GM18502 (cell line): ENCODE data around the gene CYP46A1.
"Not testable (repeated sequence)": the region's sequence is repeated elsewhere in the genome, so short reads cannot be mapped to it uniquely, and the experiment has no call there.

Experiments
- ATAC-seq: cut with Tn5 transposase; IDR thresholded peaks from one replicate; pipeline ENCODE4 v1.9.1; 2021; ENCODE audit warnings: mild to moderate bottlenecking; ENCODE audit not compliant: unreplicated experiment, poor library complexity

The CYP46A1 gene

DNA sequence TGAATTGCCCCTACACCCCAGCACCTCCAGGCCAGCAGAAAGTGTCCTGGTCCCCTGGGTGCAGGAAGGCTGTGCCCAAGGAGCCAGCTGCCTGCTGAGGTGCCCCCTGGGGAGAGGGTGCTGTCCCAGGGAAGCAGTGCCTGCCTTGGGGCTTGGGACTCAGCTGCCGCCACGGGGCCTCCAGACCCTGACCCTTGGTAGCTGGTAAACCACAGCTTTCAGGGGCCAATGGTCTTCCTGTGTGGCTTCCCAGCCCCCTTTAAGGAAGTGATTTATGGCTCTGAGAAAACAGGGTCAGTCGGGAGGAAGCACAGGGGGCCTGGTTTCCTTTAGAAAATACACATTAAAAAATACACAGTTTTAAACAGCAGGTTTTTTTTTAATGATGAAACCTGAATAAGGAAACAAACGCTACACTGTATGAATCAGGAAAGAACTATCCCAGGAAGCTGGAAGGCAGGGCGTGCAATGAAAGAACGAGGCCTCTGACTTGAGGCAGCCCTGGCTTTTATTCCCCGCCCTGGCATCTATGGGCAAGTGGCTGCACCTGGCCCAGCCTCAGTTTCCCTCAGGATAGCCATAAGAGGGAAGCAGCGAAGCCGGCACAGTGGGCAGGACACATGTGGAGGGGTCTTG is 68.5 kb downstream of the CYP46A1 start:
- ATAC-seq, result no peak

GRCh38 chr14:99753225-99754140 is 69.4 kb downstream of the CYP46A1 start:
- no peak for ATAC-seq

DNA sequence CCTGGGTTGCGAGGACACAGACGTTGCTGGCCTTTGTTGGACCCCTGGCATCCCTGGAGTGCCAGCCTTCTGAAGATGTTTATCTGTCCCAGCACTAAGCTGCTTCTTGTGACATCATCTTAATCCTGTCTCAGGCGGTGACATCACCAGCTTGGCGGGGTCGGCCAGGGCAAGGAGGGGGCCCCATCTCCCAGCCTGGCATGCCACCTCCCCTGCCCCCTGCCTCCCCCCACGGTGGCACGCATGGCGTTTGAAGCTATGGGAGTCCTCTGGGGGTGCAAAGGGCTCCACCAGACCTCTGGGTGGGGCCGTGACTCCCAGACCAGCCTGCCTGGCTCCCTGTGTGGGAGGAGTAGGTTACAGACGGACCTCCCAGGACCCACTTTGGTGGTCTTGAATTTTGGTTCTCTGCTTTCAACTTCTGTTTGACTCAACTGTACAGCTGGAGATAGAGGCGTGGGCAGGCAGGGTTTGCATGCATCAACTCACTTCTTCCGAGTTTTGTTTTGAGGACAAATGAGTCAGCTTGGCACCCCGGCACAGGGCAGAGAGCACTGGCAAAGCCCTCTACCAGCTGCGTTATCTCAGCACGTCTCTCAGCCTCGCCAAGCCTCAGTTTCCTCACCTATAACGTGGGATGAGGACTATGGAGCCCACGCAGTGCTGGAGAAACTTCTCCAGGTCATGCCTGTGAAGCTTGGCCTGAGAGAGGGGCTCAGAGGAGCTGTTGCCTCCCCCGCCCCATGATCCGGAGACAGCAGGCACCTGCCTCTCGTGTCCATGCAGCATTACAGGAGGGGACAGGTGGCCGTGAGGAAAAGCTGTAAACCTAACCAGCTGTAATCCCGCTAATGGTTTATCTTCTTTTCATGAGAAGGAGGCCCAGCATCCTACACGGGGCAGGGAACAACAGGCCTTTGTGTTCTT is 70.3 kb downstream of the CYP46A1 start:
- ATAC-seq, result no peak

- ATAC-seq, result no peak
Observed at GRCh38 chr14:99755068-99755405, 70.9 kb downstream of the CYP46A1 start.

GRCh38 chr14:99755629-99756603 is 71.8 kb downstream of the CYP46A1 start:
- ATAC-seq, result no peak

DNA sequence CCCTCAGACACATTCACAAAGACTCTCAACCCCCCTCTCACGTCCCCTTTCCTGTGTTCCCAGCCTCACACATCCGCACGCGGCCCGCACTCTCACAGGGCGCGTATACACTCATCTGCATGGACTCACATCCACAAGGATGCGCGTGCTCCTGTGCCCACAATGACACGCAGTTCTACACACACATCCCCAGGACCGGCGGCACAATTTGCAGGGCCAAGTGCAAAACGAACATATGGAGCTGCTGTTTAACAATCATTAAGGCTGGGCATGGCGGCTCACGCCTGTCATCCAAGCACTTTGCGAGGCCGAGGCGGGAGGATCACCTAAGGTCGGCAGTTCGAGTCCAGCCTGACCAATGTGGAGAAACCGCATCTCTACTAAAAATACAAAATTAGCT is 72.7 kb downstream of the CYP46A1 start:
- ATAC-seq, result no peak

GRCh38 chr14:99757331-99758070 is 73.4 kb downstream of the CYP46A1 start:
- no peak for ATAC-seq

- ATAC-seq, result no peak
Observed at GRCh38 chr14:99758121-99758821, 74.2 kb downstream of the CYP46A1 start.

- no peak for ATAC-seq
Observed at GRCh38 chr14:99758872-99759545, 74.9 kb downstream of the CYP46A1 start.

DNA sequence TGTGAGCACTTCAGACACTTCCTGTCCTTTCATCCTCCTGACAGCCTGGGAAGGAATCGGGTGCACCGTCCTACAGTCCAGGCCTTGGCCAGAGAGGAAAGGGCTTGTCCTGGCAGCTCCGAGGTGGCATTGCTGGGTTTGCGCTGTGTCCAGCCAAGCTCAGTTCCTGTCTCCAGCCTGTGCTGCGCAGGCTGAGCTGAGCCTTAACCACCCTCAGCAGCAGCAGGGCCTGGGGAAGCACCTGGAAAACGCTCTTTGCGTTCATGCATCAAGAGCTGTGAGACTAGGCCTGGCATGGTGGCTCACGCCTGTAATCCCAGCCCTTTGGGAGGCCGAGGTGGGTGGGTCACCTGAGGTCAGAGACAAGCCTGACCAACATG is 75.4 kb downstream of the CYP46A1 start:
- ATAC-seq, result no peak

DNA sequence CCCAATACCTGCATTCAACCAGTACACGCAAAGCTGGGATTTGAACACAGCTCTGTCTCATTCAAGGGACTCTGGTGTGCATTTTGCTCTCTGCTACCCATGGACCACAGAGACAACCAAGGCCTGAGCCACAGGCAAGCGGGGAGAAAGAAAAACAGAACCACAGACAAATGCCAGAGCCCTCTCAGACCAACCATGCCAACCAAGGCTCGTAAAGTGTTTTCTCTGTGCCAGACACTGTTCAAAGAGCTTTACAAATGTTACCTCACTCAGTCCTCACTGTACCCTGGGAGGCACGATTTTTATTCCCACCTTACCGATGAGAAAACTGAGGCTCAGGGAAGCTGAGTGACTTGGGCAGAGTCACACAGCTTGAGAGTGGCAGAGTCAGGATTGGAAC is 76.7 kb downstream of the CYP46A1 start:
- ATAC-seq, result no peak

- ATAC-seq, result not testable (repeated sequence)
Observed at GRCh38 chr14:99762911-99763310, 78.8 kb downstream of the CYP46A1 start.

GRCh38 chr14:99763527-99764221 is 79.6 kb downstream of the CYP46A1 start:
- ATAC-seq, result no peak

DNA sequence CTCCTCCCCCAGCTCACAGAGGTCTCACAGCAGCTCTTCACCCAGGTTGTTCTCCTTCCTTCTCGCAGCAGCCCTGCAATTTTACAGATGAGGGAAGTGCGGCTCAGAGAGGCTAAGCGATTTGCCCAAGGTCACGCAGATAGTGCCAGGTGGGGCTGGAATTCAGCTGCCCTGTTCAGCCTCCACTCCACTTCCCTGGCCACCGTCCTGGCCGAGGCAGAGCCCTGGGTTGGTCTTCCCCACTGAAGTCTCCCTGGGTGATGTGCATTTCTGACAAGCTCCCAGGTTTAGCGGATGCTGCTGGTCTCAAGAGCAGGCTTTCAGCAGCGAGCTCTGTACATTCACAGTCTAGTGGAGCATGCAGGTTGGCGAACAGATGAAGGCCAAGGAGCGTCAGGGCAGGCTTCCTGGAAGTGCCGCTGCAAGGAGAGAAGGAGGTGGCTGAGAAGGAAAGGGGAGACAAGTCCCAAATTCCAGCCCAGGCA is 80.2 kb downstream of the CYP46A1 start:
- no peak for ATAC-seq

DNA sequence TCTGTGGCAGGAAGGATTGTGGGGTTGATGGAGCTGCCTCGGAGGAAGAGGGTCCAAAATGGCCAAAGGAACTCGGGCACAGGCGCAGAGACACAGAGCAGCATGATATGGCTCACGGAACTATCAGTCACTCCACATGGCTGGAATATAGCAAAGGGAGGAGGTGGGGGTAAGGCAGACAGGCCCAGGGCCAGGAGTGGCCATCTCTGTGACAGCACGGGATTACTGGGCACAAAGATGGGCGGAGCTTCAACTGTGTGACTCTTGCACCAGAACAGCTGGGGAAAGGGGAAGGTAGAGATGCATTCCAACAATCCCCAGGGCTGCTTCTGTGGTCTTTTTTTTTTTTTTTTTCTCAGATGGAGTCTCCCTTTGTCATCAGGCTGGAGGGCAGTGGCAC is 84.3 kb downstream of the CYP46A1 start:
- no peak for ATAC-seq

- ATAC-seq, result no peak
Observed at GRCh38 chr14:99769123-99769522, 85.0 kb downstream of the CYP46A1 start.

DNA sequence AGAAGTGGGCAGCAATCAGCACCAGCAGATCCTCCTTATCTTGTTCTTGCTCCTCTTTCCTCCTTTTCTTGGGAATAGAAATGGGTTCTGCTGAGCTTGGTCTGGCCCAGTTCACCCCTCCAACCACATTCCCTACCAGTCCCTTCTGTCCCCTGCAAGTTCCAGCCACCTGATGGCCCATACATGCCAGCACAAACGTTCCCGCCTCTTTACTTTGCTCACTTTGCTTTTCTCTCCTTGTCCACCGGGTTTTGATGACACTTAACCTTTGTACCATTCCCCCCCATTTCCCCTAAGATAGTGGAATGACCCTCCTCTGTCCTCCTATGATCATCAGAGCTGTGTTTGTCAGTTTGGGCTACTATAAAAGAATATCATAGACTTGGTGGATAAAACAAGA is 85.7 kb downstream of the CYP46A1 start:
- no peak for ATAC-seq
